Medulla oblongata (tissue), 1 donor: ENCODE measurements around the gene RSPO4.

Experiments used
- DNase-seq: peaks from one replicate; pipeline ENCODE4 v3.0.0-alpha.2; 2015; ENCODE audit errors: extremely low spot score

The RSPO4 gene

GRCh38 chr20:967796-968742 is 34.0 kb downstream of the RSPO4 start:
- no peak for DNase-seq

GRCh38 chr20:965956-966355 is 36.2 kb downstream of the RSPO4 start:
- DNase-seq = no peak

- no peak for DNase-seq
These were observed 38.3 kb downstream of the RSPO4 start for GRCh38 chr20:963795-964194.

- DNase-seq = no peak
These were observed 39.4 kb downstream of the RSPO4 start for GRCh38 chr20:962683-963082.

- DNase-seq = no peak
These were observed 39.9 kb downstream of the RSPO4 start for GRCh38 chr20:962223-962622.

GRCh38 chr20:961768-962167 is 40.3 kb downstream of the RSPO4 start:
- DNase-seq = no peak

GRCh38 chr20:959996-960615 is 42.0 kb downstream of the RSPO4 start:
- no peak for DNase-seq

GRCh38 chr20:958936-959815 is 42.9 kb downstream of the RSPO4 start:
- DNase-seq = no peak

- no peak for DNase-seq
These were observed 44.6 kb downstream of the RSPO4 start for GRCh38 chr20:957544-957943.

GRCh38 chr20:956330-956951 is 45.7 kb downstream of the RSPO4 start:
- DNase-seq = peak; percentile 70

GRCh38 chr20:955656-956055 is 46.5 kb downstream of the RSPO4 start:
- no peak for DNase-seq

GRCh38 chr20:955111-955510 is 47.0 kb downstream of the RSPO4 start:
- no peak for DNase-seq

GRCh38 chr20:953742-954141 is 48.4 kb downstream of the RSPO4 start:
- no peak for DNase-seq

- DNase-seq = no peak
These were observed 49.8 kb downstream of the RSPO4 start for GRCh38 chr20:952196-952795.

- no peak for DNase-seq
These were observed 50.5 kb downstream of the RSPO4 start for GRCh38 chr20:951384-952169.

GRCh38 chr20:949717-950116 is 52.4 kb downstream of the RSPO4 start:
- DNase-seq = no peak

GRCh38 chr20:946826-947225 is 55.3 kb downstream of the RSPO4 start:
- DNase-seq = no peak

- no peak for DNase-seq
These were observed 56.3 kb downstream of the RSPO4 start for GRCh38 chr20:945841-946240.

GRCh38 chr20:944774-945410 is 57.2 kb downstream of the RSPO4 start:
- no peak for DNase-seq

- DNase-seq = no peak
These were observed 58.0 kb downstream of the RSPO4 start for GRCh38 chr20:944148-944547.
